Stimulated activated CD8-positive, alpha-beta memory T cell treated with anti-CD3 and anti-CD28 coated beads, Interleukin-4, amount 100 ng/mL, for 24 hours (primary cell): Measurements from ENCODE around the gene SETD9.

Experiments used
- DNase-seq: peaks from one replicate; pipeline ENCODE4 v3.0.0-alpha.2; 2020; ENCODE audit warnings: low read depth

SETD9 gene

GRCh38 chr5:56938858-56939257 lies 29.5 kb downstream of the SETD9 start:
- no peak for DNase-seq

- no peak for DNase-seq
These were observed 32.6 kb downstream of the SETD9 start for GRCh38 chr5:56941981-56942380.

GRCh38 chr5:56947052-56947451 lies 37.7 kb downstream of the SETD9 start:
- DNase-seq, result no peak

GRCh38 chr5:56950626-56951125 lies 41.3 kb downstream of the SETD9 start:
- peak; percentile 31 for DNase-seq

GRCh38 chr5:56951126-56951945 lies 41.9 kb downstream of the SETD9 start:
- DNase-seq, result peak; percentile 1

- DNase-seq, result peak; percentile 62
These were observed 42.7 kb downstream of the SETD9 start, which contains the start of gene MIER3 for GRCh38 chr5:56951946-56952691. Gene MIER3 (minus strand): TSS chr5:56952123. CDS start chr5:56952102, 21 bp downstream.

GRCh38 chr5:56954262-56954661 lies 44.9 kb downstream of the SETD9 start:
- DNase-seq, result no peak

- DNase-seq, result no peak
These were observed 49.2 kb downstream of the SETD9 start for GRCh38 chr5:56958595-56958994.

- no peak for DNase-seq
These were observed 49.9 kb downstream of the SETD9 start for GRCh38 chr5:56959326-56959725.

- no peak for DNase-seq
These were observed 52.4 kb downstream of the SETD9 start for GRCh38 chr5:56961746-56962145.

- no peak for DNase-seq
These were observed 52.9 kb downstream of the SETD9 start for GRCh38 chr5:56962286-56962685.

GRCh38 chr5:56963246-56963645 lies 53.9 kb downstream of the SETD9 start:
- no peak for DNase-seq

GRCh38 chr5:56964173-56964572 lies 54.8 kb downstream of the SETD9 start:
- DNase-seq, result no peak
